Measurements from ENCODE around the gene XKR7. TPM values are rescaled to one million over a fixed set of nuclear protein-coding genes. Genes with fewer than 3 reads are reported as not detected.
"Not testable (repeated sequence)": the region's sequence is repeated elsewhere in the genome, so short reads cannot be mapped to it uniquely, and the experiment has no call there.

The XKR7 gene
- total RNA-seq, 1 donor from 2014 or later = not detected

DNA sequence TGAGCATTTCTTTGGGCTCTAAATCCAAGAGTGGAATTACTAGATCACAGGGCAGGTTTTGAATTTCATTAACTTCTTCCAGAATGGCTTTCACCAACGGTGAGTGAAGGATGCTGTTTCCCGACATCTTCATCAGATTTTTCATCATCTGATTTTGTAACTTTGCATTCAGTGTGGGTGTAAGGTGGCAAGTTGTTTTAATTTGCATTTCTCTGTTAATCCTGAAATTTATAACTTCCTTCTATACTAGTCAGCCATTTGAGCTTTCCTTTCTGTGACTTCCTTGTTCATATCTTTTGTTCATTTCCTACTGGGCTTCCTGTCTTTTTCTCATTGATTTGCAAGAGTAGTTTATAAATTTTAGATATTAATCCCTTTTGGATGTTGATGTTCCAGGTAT, 65.4 kb downstream of the XKR7 start:
- H3K4me1 Mint-ChIP-seq (ENCODE audit: low read depth) = peaks cover 3% of the 10 kb centered on the region
- no peak overlapping the region for H3K4me3 Mint-ChIP-seq (ENCODE audit: low read depth)
- intact Hi-C loops (cut with micrococcal nuclease) = loop anchor here (10.0 kb wide), 1 partner anchor 61 kb away; no protein-coding TSS in a partner anchor
- no peaks in the 10 kb centered on the region for H3K36me3 Mint-ChIP-seq (ENCODE audit: low read depth)
- H3K27me3 Mint-ChIP-seq (ENCODE audit: low read depth) = peaks cover 43% of the 10 kb centered on the region
- no peaks in the 10 kb centered on the region for H3K9me3 Mint-ChIP-seq
- no peak overlapping the region for H3K27ac Mint-ChIP-seq
- no peak for DNase-seq (ENCODE audit: low spot score)

- H3K27ac Mint-ChIP-seq; H3K4me1 Mint-ChIP-seq (ENCODE audit: low read depth); H3K36me3 Mint-ChIP-seq (ENCODE audit: low read depth); DNase-seq (ENCODE audit: low spot score); H3K9me3 Mint-ChIP-seq; H3K4me3 Mint-ChIP-seq (ENCODE audit: low read depth): not testable (repeated sequence)
- H3K27me3 Mint-ChIP-seq (ENCODE audit: low read depth) = peaks cover 41% of the 10 kb centered on the region
- intact Hi-C loops (cut with micrococcal nuclease) = loop anchor here (10.0 kb wide), 1 partner anchor 61 kb away; no protein-coding TSS in a partner anchor
These were observed 65.8 kb downstream of the XKR7 start for GRCh38 chr20:32033721-32034120.

GRCh38 chr20:32034581-32035425, 66.9 kb downstream of the XKR7 start:
- peaks cover 36% of the 10 kb centered on the region for H3K27me3 Mint-ChIP-seq (ENCODE audit: low read depth)
- DNase-seq (ENCODE audit: low spot score) = no peak
- no peaks in the 10 kb centered on the region for H3K36me3 Mint-ChIP-seq (ENCODE audit: low read depth)
- H3K27ac Mint-ChIP-seq = no peak overlapping the region
- H3K4me1 Mint-ChIP-seq (ENCODE audit: low read depth) = peaks cover 3% of the 10 kb centered on the region
- intact Hi-C loops (cut with micrococcal nuclease) = loop anchor here (10.0 kb wide), 1 partner anchor 60 kb away; no protein-coding TSS in a partner anchor
- no peak overlapping the region for H3K4me3 Mint-ChIP-seq (ENCODE audit: low read depth)
- H3K9me3 Mint-ChIP-seq = no peaks in the 10 kb centered on the region

DNA sequence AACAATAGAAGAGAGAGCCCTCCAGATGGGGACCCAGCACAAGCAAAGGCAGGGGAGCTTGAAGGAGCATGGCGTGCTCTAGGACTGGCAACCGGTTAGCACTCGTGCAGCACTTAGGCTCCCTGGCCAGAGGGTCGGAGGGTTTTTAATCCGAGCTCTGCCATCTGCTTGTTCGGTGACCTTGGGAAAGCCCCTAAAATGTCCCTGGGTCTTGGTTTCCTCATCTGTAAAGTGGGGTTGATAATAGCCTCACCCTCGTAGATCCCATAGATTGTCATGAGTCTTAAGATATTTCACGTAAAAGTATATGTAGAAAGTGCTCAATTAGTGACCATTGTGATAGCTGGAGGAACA, 67.5 kb downstream of the XKR7 start:
- Mint-ChIP-seq H3K4me1 (ENCODE audit: low read depth) (peaks cover 3% of the 10 kb centered on the region), H3K27me3 (ENCODE audit: low read depth) (peaks cover 33% of the 10 kb centered on the region), H3K9me3 (no peaks in the 10 kb centered on the region), H3K27ac (no peak overlapping the region), H3K4me3 (ENCODE audit: low read depth) (no peak overlapping the region), H3K36me3 (ENCODE audit: low read depth) (no peaks in the 10 kb centered on the region)
- intact Hi-C loops (cut with micrococcal nuclease) = loop anchor here (10.0 kb wide), 1 partner anchor 59 kb away; no protein-coding TSS in a partner anchor
- DNase-seq (ENCODE audit: low spot score) = no peak

GRCh38 chr20:32036252-32036651, 68.3 kb downstream of the XKR7 start:
- H3K27ac Mint-ChIP-seq = no peak overlapping the region
- no peaks in the 10 kb centered on the region for H3K9me3 Mint-ChIP-seq
- intact Hi-C loops (cut with micrococcal nuclease) = loop anchor here (10.0 kb wide), 1 partner anchor 59 kb away; no protein-coding TSS in a partner anchor
- DNase-seq (ENCODE audit: low spot score) = no peak
- peaks cover 3% of the 10 kb centered on the region for H3K4me1 Mint-ChIP-seq (ENCODE audit: low read depth)
- peaks cover 38% of the 10 kb centered on the region for H3K27me3 Mint-ChIP-seq (ENCODE audit: low read depth)
- H3K4me3 Mint-ChIP-seq (ENCODE audit: low read depth) = no peak overlapping the region
- no peaks in the 10 kb centered on the region for H3K36me3 Mint-ChIP-seq (ENCODE audit: low read depth)

- no peak for DNase-seq (ENCODE audit: low spot score)
- Mint-ChIP-seq H3K27me3 (ENCODE audit: low read depth) (peaks cover 39% of the 10 kb centered on the region), H3K9me3 (no peaks in the 10 kb centered on the region), H3K4me1 (ENCODE audit: low read depth) (no peaks in the 10 kb centered on the region), H3K4me3 (ENCODE audit: low read depth) (no peak overlapping the region), H3K27ac (no peak overlapping the region), H3K36me3 (ENCODE audit: low read depth) (no peaks in the 10 kb centered on the region)
- intact Hi-C loops (cut with micrococcal nuclease) = loop anchor here (10.0 kb wide), 1 partner anchor 58 kb away; no protein-coding TSS in a partner anchor
These were observed 69.0 kb downstream of the XKR7 start for GRCh38 chr20:32036716-32037485.

DNA sequence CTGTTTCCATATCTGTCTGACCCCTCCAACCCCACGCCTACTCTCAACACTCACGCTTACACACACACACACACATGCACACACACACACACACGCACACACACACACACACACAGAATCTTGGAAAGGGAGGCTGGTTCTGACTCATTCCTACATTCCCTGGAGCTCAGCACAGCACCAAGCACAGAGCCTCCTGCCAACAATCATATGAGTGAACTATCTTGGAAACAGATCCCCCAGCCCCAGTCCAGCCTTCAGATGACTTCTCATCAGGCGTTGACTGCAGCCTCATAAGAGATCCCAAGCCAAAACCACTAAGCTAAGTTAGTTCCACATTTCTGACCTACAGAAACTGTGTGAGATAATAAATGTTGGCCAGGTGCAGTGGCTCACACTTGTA, 70.0 kb downstream of the XKR7 start:
- no peak overlapping the region for H3K4me3 Mint-ChIP-seq (ENCODE audit: low read depth)
- H3K36me3 Mint-ChIP-seq (ENCODE audit: low read depth) = no peaks in the 10 kb centered on the region
- H3K4me1 Mint-ChIP-seq (ENCODE audit: low read depth) = no peaks in the 10 kb centered on the region
- no peak for DNase-seq (ENCODE audit: low spot score)
- H3K27ac Mint-ChIP-seq = no peak overlapping the region
- no peaks in the 10 kb centered on the region for H3K9me3 Mint-ChIP-seq
- peaks cover 36% of the 10 kb centered on the region for H3K27me3 Mint-ChIP-seq (ENCODE audit: low read depth)
- intact Hi-C loops (cut with micrococcal nuclease) = loop anchor here (10.0 kb wide), 1 partner anchor 57 kb away; no protein-coding TSS in a partner anchor

GRCh38 chr20:32040142-32040953, 72.4 kb downstream of the XKR7 start:
- Mint-ChIP-seq H3K27ac (no peak overlapping the region), H3K9me3 (no peaks in the 10 kb centered on the region), H3K27me3 (ENCODE audit: low read depth) (peaks cover 39% of the 10 kb centered on the region), H3K4me3 (ENCODE audit: low read depth) (no peak overlapping the region), H3K36me3 (ENCODE audit: low read depth) (no peaks in the 10 kb centered on the region), H3K4me1 (ENCODE audit: low read depth) (no peaks in the 10 kb centered on the region)
- no peak for DNase-seq (ENCODE audit: low spot score)
- intact Hi-C loops (cut with micrococcal nuclease) = no loop called here

DNA sequence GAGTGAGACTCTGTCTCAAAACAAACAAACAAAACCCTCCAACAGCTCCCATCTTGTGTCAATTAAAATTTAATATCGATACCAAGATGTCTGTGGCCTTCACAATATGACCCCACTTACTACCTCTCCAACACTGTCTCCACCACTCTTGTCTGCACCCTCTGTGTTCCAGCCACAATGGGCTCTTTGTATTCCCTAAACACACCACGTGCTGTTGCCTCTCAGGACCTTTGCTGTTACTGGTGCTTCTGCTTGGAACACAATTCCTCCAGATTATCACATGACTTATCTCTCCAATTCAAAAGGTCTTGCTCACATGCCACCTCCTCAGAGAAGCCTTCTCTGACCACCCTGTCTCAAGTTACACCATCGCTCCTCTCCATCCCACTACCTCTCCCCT, 78.0 kb downstream of the XKR7 start:
- no peak overlapping the region for H3K27ac Mint-ChIP-seq
- H3K36me3 Mint-ChIP-seq (ENCODE audit: low read depth) = no peaks in the 10 kb centered on the region
- peaks cover 60% of the 10 kb centered on the region for H3K27me3 Mint-ChIP-seq (ENCODE audit: low read depth)
- intact Hi-C loops (cut with micrococcal nuclease) = no loop called here
- H3K4me1 Mint-ChIP-seq (ENCODE audit: low read depth) = peaks cover 2% of the 10 kb centered on the region
- H3K4me3 Mint-ChIP-seq (ENCODE audit: low read depth) = no peak overlapping the region
- no peak for DNase-seq (ENCODE audit: low spot score)
- no peaks in the 10 kb centered on the region for H3K9me3 Mint-ChIP-seq

DNA sequence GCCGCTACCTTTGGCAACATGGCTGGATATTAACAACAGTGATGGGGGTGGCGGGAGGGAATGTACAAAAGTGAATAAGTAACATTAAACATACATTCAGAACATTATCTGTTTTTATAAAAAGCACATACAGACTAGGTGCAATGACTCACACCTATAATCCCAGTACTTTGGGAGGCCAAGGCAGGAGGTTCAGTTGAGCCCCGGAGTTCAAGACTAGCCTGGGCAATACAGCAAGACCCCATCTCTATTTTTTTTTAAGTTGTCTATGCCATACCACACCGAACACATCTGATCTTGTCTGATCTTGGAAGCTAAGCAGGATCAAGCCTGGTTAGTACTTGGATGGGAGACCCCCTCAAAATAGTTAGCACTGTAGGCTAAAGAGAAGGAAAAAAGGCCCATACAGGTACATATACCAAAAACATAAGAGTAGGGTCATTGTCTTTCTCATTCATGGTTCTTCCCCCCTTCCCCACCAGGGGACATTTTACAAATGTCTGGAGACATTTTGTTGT, 82.4 kb downstream of the XKR7 start:
- intact Hi-C loops (cut with micrococcal nuclease) = no loop called here
- no peaks in the 10 kb centered on the region for H3K36me3 Mint-ChIP-seq (ENCODE audit: low read depth)

DNA sequence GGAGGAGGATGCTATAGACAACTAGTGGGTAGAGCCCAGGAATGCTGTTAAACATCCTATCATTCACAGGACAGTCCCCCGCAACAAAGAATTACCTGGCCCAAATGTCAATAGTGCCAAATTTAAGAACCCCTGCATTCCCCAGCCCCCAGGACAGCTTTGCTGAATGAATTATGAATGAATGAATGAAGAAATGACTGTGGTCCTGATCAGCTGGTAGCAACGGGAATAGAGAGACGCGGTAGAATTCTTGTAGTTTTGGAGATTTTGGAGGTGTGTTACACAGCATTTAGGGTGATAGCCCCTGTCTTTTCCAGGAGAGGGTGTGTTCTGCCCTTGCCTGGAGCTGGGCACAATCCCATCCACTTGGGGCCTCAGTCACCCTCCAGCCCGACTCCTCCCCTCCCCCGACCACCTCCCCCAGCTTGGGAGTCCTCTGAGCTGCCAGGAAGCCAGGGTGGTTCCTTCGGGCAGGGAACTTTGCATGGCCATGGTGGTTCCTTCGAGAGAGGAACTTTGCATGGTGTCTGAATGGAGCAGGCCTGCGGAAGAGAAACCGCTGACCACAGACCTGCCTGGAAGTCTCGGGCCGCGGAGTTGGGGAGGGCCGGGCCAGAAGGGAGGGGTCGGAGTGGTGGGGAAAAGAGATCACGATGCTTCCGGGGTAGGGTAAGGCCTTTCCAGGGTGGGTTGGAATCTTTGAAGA, 83.1 kb downstream of the XKR7 start:
- intact Hi-C loops (cut with micrococcal nuclease) = no loop called here
- H3K4me1 Mint-ChIP-seq (ENCODE audit: low read depth) = peaks cover 12% of the 10 kb centered on the region
- peak overlapping the region; percentile 13 for H3K4me3 Mint-ChIP-seq (ENCODE audit: low read depth)
- H3K36me3 Mint-ChIP-seq (ENCODE audit: low read depth) = no peaks in the 10 kb centered on the region
- no peak overlapping the region for H3K27ac Mint-ChIP-seq
- DNase-seq (ENCODE audit: low spot score) = no peak
- peaks cover 56% of the 10 kb centered on the region for H3K27me3 Mint-ChIP-seq (ENCODE audit: low read depth)
- H3K9me3 Mint-ChIP-seq = no peaks in the 10 kb centered on the region

More for the DNA sequence above, 82.4 kb downstream of the XKR7 start:
- Mint-ChIP-seq H3K27ac (no peak overlapping the region), H3K27me3 (ENCODE audit: low read depth) (peaks cover 59% of the 10 kb centered on the region), H3K4me3 (ENCODE audit: low read depth) (no peak overlapping the region), H3K4me1 (ENCODE audit: low read depth) (peaks cover 12% of the 10 kb centered on the region), H3K9me3 (no peaks in the 10 kb centered on the region)
- DNase-seq (ENCODE audit: low spot score) = no peak

- Mint-ChIP-seq H3K36me3 (ENCODE audit: low read depth) (no peaks in the 10 kb centered on the region), H3K27ac (no peak overlapping the region), H3K4me3 (ENCODE audit: low read depth) (peak overlapping the region; percentile 59), H3K4me1 (ENCODE audit: low read depth) (peaks cover 12% of the 10 kb centered on the region), H3K9me3 (no peaks in the 10 kb centered on the region), H3K27me3 (ENCODE audit: low read depth) (peaks cover 50% of the 10 kb centered on the region)
- intact Hi-C loops (cut with micrococcal nuclease) = no loop called here
- DNase-seq (ENCODE audit: low spot score) = no peak
These were observed 83.8 kb downstream of the XKR7 start for GRCh38 chr20:32051720-32052089.

All from activated T-helper 2 cell treated with anti-CD3 and anti-CD28 coated beads, Interferon-gamma antibody, Interleukin-2, Interleukin-4, amounts not matched to agents 10 μg/mL and 5 μg/mL and 100 μg/mL, durations not matched to agents 14 hours and 24 hours and 36 hours (primary cell).